RPMI8226 (cell line): ENCODE measurements around the gene SNX17.
"Not testable (repeated sequence)": the region's sequence is repeated elsewhere in the genome, so short reads cannot be mapped to it uniquely, and the experiment has no call there.

ENCODE experiments used
- DNase-seq: peaks from one replicate; pipeline ENCODE4 v3.0.0-alpha.2; 2015

The SNX17 gene, protein sequence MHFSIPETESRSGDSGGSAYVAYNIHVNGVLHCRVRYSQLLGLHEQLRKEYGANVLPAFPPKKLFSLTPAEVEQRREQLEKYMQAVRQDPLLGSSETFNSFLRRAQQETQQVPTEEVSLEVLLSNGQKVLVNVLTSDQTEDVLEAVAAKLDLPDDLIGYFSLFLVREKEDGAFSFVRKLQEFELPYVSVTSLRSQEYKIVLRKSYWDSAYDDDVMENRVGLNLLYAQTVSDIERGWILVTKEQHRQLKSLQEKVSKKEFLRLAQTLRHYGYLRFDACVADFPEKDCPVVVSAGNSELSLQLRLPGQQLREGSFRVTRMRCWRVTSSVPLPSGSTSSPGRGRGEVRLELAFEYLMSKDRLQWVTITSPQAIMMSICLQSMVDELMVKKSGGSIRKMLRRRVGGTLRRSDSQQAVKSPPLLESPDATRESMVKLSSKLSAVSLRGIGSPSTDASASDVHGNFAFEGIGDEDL

DNA sequence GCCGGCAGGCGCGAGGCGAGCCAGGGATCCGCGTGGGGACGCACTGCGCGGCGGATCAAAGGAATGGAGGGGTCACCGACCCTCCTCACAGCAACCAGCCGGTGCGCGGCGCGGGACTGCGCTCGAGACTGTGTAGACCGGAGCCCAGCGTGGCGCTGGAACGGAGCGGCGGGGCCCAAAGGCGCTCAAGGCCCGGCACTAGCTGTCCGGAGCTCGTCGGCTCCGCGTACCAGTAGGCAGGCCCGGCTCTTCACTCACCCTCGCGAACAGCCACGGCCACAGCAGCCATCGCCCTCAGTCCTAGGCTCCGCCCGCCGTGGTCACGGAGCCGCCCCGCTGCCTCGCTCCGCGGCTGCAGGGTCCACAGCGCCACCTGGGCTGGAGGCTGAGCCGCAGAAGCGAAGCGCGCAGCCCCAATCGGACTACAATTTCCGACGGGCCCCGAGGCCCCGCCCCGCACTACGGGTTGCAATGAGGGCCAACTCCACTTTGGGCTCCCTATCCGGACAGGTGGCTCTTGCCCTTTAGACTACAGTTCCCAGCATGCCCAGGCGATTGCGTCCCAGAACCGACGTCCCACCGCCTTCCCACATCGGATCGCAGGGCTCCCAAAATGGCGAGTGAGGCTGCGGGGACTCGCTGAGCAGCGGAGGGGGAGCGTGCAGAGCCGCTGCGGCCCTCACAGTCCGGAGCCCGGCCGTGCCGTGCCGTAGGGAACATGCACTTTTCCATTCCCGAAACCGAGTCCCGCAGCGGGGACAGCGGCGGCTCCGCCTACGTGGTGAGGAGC, at the start of gene SNX17, which contains the start of gene EIF2B4:
Gene SNX17 (plus strand): TSS at position 591 of the 790 bp plus-strand sequence. CDS start 128 bp downstream, at position 719.
Gene EIF2B4 (minus strand): TSS at position 313 of the 790 bp plus-strand sequence. CDS start 24 bp downstream, at position 289.
- DNase-seq: peak; percentile 99

DNA sequence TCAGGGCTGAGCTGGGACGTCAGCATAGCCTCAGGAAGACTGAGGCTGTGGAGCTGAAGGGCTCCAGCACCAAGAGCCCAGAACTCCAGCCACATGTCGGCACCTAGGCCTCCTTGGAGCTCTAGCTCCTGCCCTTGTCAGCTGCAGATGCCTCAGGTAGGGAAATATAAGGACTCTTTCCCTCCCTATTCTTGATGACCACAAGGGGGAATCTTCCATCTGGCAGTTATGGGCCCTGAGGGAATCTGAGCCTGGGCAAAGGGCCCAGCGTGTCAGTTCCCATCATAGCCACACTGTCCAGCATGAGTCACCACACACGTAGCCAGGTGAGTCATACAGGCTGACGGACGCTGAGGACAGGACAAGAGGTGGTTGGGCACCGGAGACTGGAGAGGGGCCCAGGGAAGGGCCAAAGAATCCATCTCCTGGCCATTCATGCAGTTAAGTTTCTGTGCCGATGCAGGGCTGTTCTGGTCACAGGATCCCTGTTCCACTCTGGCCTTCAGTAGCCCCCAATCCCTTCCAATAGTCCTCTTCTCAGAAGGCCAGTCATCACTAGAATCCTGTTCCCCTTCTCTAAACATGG, 49.4 kb upstream of the SNX17 start:
- peak; percentile 25 for DNase-seq

DNA sequence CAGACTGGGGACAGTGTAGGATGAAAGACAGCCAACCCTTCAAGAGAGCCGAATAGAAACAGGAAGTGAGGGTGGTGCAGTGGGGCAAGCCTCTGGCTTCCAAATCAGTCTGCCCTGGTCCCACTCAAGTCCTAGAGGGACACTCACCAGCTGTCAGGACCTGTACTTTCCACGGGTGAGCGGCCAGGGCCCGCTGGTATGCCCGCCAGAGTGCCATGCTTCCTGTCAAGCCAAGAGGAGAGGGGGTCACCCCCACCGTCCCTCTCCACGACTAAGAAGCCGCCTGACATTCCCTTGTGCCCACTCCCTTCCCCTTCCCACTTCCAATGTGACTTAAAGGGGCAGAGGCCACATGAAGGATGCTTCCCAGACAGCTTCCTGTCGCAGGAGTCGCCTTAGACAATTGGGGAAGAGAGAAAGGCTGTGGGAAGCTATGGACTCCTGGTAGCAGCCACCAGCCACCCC, 48.1 kb upstream of the SNX17 start:
- peak; percentile 33 for DNase-seq

DNA sequence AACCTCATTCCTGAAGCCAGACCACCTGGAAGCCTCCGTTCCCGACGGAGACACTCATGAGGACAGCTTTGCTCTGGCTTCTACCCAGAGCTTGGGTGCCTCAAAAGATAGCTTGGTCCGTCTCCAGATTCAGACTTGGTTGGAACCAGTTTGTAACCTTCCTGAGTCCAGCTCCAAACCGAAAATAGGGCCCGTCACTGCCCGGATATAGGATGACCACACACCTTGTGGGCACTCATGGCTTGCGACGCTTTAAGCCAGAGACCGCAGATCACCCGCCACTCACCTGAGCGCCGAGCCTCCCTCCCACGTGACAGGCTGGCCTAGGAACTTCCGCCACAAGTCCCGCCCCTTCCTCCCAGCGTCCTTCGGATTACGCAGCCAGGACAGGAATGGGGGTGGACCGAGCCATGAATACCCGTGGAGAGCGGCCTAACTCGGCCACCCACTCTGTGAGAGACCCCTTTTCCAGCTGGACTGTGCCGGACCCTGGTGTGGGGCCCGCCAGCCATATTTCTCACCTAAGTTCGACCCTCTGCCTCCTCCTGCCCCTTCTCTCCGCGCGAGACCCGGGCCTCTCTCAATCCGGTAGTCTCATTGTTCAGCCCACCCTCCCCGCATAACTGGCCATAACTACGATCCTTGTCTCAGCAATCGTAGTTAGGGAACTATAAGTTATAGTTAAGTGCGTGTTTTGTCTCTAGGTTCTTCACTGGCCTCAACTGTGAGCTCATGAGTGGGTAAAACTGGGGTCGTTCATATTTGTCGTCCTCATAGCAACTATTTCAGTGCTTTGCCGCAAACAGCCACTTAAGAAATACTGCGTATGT, 47.4 kb upstream of the SNX17 start, which contains the start of gene MPV17:
Gene MPV17 (minus strand): TSS at position 332 of the 830 bp plus-strand sequence. CDS start 580 bp downstream, outside the sequence.
- DNase-seq: peak; percentile 95

DNA sequence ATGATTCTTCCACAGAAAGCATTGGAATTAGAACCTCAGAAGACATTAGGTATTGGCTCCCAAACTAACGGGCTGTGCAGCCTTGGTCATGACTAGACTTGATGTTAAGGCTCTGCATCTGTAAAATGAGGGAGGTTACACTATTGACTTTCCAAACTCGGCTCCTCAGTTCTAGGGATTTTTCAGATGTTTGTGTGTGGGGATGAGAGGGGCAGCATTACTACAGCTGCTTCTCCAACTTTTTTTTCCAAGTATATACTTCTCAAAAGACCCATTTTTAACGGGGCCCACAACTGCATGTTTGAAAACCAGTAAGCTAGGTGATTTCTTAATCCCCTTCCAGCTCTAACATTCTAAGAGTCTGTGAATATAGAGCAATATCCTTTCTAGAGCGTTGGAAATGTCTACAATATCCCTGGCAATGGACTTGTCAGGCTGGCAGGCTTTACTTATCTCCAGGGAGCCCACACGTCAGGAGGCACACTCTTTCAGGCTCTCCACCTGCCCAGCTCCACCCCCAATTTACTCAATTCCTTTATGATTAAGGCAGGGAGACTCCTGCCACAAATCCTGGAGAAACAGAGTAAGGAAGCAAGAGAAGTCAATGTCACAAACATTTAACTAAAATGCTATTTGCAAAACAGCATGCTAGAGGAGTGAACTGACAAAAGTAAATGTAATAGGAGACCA, 46.7 kb upstream of the SNX17 start:
- DNase-seq: no peak

DNA sequence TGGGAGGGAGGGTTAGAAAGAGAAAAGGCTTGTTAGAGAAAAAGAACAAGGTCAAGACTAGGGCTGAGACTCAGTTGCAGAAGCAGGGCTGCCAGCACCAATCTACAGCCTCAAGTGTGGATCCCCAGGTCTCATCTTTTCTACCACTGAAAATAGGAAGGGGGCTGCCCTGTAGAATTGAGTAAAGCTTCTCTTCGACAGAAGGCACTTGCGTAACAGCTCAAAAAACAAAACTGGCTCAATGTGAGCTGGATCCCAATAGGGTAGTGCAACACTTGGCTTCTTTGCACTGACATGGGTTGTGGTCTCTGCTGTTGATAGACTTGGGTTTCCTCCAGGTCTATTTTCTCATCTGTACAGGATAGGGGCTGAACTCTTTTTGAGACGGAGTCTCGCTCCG, 45.7 kb upstream of the SNX17 start:
- DNase-seq: no peak

DNA sequence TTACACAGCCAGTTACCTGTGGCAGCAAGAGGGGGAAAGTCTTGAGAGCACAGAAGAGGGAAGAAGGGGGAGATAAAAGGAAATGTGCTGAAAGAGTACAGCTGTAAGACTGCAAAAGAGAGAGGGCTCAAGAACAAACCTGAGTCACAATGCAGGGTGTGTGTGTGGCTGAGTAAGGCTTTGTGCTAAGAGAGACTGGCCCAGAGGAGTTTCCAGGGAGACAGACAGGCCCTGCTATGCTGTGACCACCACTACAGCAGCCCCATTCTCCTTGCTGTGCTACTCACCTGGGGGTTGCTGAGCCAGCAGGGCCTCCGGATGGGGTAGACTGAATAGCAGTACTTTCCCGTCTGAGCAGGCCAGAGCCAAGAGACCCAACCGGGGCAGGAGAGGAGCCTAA, 35.1 kb upstream of the SNX17 start:
- no peak for DNase-seq

DNA sequence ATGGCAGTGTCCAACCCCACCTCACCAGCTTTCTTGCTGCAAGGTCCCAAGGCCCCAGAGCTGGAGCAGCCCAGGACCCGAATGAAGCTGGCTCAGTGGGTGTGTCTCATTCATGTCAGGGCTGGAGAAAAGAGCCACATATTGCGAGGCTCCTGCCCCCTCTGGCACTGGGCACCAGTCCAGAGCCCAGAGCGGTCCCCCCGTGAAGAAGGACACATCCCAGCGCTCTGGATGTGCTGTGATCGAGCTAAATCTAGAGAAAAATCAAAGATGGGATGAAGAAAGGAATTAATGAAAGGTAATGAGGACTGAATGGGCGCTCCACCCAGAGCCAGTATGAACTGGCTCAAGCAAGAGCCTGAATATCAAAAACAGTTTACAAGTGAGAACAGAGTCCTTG, 34.2 kb upstream of the SNX17 start:
- no peak for DNase-seq

DNA sequence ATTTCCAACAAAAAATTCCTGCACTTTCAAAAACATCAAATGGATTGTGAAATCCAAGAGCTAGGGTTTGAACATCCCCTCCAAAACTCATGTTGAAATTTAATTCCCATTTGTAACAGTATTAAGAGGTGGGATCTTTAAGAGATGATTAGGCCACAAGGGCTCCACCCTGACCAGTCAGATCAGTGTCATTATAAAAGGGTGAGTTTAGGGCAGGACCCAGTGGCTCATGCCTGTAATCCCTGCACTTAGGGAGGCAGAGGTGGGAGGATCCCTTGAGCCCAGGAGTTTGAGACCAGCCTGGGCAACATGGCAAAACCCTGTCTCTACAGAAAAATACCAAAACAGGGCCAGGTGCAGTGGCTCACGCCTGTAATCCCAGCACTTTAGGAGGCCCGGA, 22.8 kb upstream of the SNX17 start:
- no peak for DNase-seq

DNA sequence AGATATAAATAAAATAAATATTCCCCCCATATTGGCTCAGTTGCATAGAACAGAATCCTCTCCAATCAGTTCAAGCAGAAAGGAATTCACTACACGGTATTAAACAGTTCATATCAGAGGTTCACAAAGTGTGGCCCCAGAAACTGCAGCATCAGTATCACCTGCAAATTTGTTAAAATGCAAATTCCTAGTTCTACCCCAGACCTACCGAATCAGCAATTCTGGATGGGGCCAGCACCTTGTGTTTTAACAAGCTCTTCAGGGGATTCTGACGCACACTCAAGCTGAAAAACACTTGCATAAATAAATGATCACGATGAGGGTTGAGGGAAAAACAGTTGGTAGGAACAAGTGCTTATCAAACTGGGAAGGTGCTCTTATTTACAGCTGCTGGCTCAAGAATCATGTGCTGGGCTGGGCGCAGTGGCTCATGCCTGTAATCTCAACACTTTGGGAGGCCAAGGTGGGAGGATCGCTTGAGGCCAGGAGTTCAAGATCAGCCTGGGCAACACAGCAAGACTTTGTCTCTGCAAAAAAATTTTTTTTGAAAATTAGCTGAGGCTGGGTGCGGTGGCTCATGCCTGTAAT, 20.2 kb upstream of the SNX17 start:
- peak; percentile 52 for DNase-seq

DNA sequence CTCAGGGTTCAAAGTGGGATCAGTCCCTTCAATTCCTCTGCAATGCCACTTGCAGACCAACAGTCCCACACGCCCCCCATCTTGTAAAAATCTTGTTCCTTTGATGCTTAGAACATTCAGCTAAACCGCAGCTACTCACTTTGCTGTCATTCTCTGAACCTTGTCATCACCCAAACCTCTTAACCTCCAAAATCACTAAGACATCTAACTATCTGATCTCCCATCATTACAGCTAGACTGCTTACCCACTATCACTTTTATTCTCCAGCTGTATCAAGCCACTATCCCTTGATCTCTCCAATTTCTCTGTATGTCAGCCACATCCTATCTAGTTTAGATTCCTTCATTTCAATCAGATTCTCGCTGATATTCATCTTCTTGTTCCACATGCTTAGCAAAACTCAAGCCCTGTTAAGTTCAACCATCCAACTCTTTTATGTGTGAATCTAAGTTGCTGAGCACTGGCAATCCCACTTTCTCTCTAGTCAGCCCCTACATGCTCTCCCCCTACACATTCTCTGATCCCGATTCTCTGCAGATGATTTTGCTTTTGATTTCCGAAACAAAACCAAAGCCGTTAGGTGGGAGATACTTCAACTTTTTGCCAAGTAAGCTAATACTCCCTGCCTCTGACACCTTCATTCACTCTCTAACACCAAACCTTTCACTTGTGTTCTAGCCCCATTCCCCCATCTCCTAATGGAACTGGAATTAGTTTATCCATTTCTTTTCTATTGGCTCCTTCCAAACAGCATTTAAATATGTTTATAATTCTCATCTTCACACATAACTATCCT, 18.4 kb upstream of the SNX17 start:
- no peak for DNase-seq

DNA sequence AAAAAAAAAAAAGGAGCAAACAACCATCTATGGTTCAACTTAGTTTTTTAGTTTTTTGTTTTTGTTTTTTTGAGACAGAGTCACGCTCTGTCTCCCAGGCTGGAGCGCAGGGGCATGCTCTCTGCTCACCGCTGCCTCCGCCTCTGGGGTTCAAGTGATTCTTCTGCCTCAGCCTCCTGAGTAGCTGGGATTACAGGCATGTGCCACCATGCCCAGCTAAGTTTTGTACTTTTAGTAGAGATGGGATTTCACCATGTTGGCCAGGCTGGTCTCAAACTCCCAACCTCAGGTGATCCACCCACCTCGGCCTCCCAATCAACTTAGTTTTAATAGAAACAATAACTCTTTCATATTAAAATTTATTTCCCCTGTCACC, 17.0 kb upstream of the SNX17 start:
- DNase-seq: not testable (repeated sequence)

DNA sequence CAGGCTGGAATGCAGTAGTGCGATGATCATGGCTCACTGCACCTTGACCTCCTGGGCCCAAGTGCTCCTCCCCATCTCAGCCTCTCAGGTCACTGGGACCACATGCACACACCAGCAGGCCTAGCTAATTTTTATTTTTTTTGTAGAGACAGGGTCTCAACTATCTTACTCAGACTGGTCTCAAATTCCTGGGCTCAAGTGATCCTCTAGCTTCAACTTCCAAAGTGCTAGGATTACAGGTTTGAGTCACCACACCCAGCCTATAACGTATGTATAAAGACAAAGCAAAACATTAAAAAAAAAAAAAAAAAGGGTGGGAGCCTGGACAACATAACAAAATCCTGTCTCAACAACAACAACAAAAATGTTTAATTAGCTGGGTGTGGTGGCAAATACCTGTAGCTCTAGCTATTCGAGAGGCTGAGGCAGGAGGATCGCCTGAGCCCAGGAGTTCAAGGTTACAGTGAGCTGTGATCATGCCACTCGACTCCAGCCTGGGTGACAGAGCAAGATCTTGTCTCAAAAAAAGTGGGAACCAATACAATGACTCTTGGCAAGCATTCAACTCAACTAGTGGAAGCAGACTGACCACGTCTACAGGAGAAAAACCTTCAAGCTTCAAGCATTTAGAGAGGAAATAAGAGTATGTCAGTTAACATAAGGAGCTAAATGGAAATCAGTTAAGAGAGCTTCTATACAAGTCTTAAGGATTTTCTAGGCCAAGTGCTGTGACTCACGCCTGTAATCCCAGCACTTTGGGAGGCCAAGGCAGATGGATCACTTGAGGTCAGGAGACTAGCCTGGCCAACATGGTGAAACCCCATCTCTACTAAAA, 16.4 kb upstream of the SNX17 start:
- DNase-seq: no peak

DNA sequence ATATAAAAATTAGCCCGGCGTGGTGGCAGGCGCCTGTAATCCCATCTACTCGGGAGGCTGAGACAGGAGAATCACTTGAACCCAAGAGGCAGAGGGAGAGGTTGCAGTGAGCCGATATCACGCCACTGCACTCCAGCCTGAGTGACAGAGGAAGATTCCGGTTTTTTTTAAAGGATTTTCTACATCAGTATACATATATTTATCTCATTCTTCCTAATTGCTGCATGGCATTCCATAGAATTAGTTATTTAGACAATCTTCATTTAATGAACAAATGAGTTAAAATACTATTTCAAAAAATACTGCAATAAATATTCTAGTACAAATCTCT, 15.9 kb upstream of the SNX17 start:
- DNase-seq: no peak

DNA sequence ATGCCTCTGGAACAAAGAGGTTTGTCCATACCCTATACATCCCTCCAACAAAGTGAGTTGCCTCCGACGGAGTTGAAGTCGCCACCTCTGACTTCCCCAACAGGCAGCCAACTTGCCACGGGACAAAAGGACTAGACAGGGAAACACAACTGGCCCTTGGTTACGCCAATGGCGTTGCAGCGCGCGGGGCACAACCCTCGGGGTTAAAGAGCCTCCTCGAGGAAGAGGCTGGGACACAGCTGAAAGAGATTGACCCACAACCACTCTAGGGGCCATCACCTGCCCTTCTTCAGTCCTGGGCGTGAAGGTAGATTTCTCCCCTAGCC, 14.4 kb upstream of the SNX17 start:
- peak; percentile 74 for DNase-seq

DNA sequence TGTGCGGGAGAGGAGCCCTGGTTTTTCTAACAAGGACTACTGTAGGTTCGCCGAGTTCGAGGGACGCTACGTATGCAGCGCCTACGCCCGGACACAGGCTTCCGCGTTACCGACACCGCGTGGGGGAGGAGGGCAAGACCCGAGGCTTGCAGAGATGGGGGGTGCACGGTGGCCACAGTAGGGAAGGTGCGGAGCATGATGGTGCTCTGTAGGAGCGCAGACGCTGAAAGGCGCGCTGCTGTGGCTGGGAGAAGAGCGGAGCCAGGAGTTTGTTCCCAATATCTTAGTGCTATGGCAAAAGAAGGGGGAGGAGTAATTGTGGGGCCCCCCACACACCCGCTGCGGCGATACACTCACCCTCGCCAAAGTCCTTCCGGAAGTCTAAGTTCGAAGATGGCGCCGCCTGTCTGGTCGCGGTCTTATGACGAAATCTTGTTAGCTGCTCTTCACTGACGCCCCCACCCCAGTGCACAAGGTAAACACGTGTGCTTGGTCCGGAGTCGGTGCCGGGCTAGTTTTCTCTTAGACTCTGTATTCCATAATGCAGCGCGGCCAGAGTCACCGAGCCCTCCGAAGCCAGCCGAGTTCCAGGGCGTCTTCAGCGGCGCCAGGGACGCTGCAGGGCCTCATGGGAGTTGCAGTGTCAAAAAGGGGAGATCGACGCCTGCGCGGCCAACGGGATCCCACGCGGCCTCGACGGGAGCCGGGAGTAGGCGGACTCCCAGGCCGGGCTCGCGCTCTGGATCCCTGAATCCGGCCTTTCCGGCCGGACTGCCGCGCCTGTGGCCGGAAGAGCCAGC, 13.8 kb upstream of the SNX17 start, which contains the start of gene GTF3C2:
Gene GTF3C2 (minus strand): TSS at position 383 of the 800 bp plus-strand sequence. CDS start 13,210 bp downstream, outside the sequence.
- DNase-seq: peak; percentile 97

DNA sequence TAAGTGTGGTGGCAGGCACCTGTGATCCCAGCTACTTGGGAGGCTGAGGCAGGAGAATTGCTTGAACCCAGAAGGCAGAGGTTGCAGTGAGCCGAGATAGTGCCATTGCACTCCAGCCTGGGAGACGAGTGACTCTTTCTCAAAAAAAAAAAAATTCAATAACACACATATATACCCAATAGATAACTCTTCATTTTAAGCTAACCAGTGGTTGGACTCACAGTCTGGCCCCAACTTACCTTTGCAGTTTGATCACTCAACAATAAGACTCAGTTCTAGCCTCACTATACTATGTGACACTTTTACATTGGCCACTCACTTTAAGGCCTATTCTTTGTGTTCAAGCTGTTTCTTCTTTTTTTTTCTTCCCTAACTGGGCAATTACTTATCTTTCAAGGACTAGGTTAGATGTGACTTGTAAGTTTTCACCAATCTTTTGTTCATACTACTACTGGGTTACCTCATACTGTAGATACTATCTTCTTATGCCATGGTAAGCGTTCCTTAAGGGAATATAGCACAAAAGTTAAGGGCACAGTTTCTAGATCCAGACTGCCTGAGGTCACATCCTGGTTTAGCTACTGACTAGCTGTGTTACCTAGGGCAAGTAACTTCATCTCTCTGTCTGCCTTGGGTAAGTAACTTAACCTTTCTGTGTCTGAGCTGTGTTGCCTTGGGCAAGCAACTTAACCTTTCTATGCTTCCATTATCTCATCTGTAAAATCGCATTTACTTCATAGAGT, 7.6 kb upstream of the SNX17 start:
- no peak for DNase-seq

DNA sequence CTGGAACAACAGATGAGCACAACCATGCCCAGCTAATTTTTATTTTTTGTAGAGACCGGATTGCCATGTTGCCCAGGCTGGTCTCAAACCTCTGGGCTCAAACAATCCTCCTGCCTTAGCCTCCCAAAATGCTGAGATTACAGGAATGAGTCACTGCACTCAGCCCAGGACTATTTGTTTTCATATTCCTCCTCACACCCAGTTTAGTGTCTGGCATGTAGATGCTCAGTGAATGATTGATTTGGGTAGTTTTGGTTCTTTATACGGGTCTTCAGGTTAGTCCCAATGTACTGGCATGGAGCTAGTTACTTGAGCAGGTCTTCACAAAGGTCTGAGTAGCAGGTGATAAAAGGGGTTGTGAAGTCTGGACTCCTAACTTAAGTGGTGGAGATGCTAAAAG, 6.5 kb upstream of the SNX17 start:
- DNase-seq: no peak
